Osteoblast (primary cell): ENCODE results near the gene SETD3. TPM values are rescaled to one million over a fixed set of nuclear protein-coding genes. Genes with fewer than 3 reads are reported as not detected.
"Not testable (repeated sequence)": the region's sequence is repeated elsewhere in the genome, so short reads cannot be mapped to it uniquely, and the experiment has no call there.

ENCODE experiments used
- DNase-seq: peaks from one replicate; pipeline ENCODE4 v3.0.0; 2011; ENCODE audit warnings: low spot score, mixed read lengths; ENCODE audit not compliant: insufficient read length; ENCODE audit errors: missing footprints
- H2AFZ ChIP-seq: 2 replicates; pipeline ENCODE4 v1.6.0; 2011; ENCODE audit warnings: mild to moderate bottlenecking, low read length
- H3K27ac ChIP-seq: 2 replicates; pipeline ENCODE4 v1.5.1; 2011; ENCODE audit warnings: mild to moderate bottlenecking, low read depth, low read length, moderate library complexity
- H3K27me3 ChIP-seq: 2 replicates; pipeline ENCODE4 v1.6.0; 2012; ENCODE audit warnings: mild to moderate bottlenecking, control low read depth, inconsistent platforms, low read length, moderate library complexity; ENCODE audit not compliant: insufficient read depth
- H3K36me3 ChIP-seq: 2 replicates; pipeline ENCODE4 v1.5.1; 2011; ENCODE audit warnings: mild to moderate bottlenecking, low read length, control low read depth, moderate library complexity; ENCODE audit not compliant: insufficient read depth
- H3K4me1 ChIP-seq: 2 replicates; pipeline ENCODE4 v1.5.1; 2011; ENCODE audit warnings: mild to moderate bottlenecking, low read length, control low read depth, moderate library complexity; ENCODE audit not compliant: insufficient read depth
- H3K4me2 ChIP-seq: 2 replicates; pipeline ENCODE4 v1.6.0; 2011; ENCODE audit warnings: mild to moderate bottlenecking, low read length; ENCODE audit not compliant: insufficient read depth
- H3K4me3 ChIP-seq: fragments of 200-600 bp; sonication (generic); 3 replicates; pipeline ENCODE4 v1.5.1; 2012; ENCODE audit warnings: mild to moderate bottlenecking, low read length, inconsistent platforms; ENCODE audit not compliant: insufficient read depth
- H3K79me2 ChIP-seq: 2 replicates; pipeline ENCODE4 v1.6.0; 2012; ENCODE audit warnings: mild to moderate bottlenecking, low read length, control low read depth, inconsistent platforms; ENCODE audit not compliant: insufficient read depth
- H3K9me3 ChIP-seq: 2 replicates; pipeline ENCODE4 v1.5.1; 2011; ENCODE audit warnings: low read depth, low read length, control low read depth
- H4K20me1 ChIP-seq: 2 replicates; pipeline ENCODE4 v1.6.0; 2012; ENCODE audit warnings: mild to moderate bottlenecking, low read length, control low read depth; ENCODE audit not compliant: insufficient read depth
- small RNA-seq: library from RNA; depleted of rRNA; stranded (forward); fragments of <200 nt; gene quantifications from one replicate; pipeline ENCODE3, GENCODE V24; 2012
- total RNA-seq: library from RNA; depleted of rRNA; stranded (reverse); fragments of >200 nt; gene quantifications from 2 replicates; pipeline ENCODE4 v1.2.3, GENCODE V29; 2012
- TF ChIP-seq, protein P1 (sequence below): IDR thresholded peaks from 2 replicates; pipeline ENCODE4 v1.5.1; 2011; ENCODE audit warnings: mild to moderate bottlenecking, low read depth, low read length, moderate library complexity; ENCODE audit errors: extremely low read depth

The SETD3 gene
- total RNA-seq, 1 donor = 65.1 TPM

DNA sequence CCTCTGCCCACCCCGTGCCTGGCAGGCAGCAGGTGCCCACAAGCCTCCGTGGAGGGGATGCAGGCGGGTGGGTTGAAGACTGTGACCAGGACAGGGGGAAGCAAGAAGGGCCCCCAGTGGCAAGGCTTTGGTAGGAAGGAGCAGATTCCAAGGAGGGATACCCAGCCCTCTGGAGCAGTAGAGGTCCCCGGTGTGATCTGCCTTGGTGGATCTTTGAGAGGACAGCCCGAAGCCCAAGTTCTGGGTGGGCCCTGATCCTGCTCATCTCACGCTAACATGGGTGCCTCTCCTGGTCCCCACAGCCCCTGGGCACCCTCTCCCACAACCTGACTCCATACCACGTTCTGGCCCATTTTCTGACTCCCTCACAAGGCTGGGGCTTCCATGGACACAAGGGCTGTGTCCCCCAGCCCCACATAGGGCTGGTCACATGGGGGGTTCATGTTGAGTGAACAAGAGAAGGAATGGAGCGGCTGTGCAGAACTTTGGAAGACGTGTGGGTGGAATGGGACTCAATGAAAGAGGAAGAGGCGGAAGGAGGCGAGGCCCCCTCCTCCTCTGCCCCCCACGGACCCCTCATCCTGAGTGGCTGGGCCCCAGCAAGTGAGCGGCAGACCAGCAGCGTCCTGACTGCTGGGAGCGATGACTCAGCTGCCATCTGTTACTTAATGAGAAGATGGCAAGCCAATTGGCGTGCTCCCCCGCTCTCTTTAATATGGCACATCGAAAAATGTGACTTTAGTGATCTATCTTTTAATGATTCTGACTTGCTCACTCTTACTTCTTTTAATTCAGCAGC lies 131.6 kb downstream of the SETD3 start:
- Histone ChIP-seq H3K4me2 (no peak overlapping the region), H3K27ac (no peak overlapping the region), H3K4me1 (no peaks in the 10 kb centered on the region), H3K36me3 (no peaks in the 10 kb centered on the region), H3K27me3 (peaks cover 5% of the 10 kb centered on the region), H2AFZ (no peak overlapping the region), H3K79me2 (no peaks in the 10 kb centered on the region), H3K9me3 (no peaks in the 10 kb centered on the region), H3K4me3 (no peak overlapping the region), H4K20me1 (peaks cover 3% of the 10 kb centered on the region)
- DNase-seq = no peak
- TF ChIP-seq, protein P1, sequence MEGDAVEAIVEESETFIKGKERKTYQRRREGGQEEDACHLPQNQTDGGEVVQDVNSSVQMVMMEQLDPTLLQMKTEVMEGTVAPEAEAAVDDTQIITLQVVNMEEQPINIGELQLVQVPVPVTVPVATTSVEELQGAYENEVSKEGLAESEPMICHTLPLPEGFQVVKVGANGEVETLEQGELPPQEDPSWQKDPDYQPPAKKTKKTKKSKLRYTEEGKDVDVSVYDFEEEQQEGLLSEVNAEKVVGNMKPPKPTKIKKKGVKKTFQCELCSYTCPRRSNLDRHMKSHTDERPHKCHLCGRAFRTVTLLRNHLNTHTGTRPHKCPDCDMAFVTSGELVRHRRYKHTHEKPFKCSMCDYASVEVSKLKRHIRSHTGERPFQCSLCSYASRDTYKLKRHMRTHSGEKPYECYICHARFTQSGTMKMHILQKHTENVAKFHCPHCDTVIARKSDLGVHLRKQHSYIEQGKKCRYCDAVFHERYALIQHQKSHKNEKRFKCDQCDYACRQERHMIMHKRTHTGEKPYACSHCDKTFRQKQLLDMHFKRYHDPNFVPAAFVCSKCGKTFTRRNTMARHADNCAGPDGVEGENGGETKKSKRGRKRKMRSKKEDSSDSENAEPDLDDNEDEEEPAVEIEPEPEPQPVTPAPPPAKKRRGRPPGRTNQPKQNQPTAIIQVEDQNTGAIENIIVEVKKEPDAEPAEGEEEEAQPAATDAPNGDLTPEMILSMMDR = no peak

DNA sequence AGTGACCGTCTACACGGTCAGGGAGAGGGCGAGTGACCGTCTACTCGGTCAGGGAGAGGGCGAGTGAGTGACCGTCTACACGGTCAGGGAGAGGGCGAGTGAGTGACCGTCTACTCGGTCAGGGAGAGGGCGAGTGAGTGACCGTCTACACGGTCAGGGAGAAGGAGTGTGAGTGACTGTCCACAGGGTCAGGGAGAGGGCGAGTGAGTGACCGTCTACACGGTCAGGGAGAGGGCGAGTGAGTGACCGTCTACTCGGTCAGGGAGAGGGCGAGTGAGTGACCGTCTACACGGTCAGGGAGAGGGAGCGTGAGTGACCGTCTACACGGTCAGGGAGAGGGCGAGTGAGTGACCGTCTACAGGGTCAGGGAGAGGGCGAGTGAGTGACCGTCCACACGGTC lies 132.4 kb downstream of the SETD3 start:
- H3K4me1 ChIP-seq, H2AFZ ChIP-seq, H3K36me3 ChIP-seq, H4K20me1 ChIP-seq, H3K27ac ChIP-seq, H3K4me3 ChIP-seq, H3K79me2 ChIP-seq, DNase-seq, H3K9me3 ChIP-seq, H3K27me3 ChIP-seq, H3K4me2 ChIP-seq: not testable (repeated sequence)

Small RNA genes lying within 50 kb of the gene (small RNA-seq; reads per million reads assigned to genes)
- gene RNU6-91P = not detected

Other genes with a start within 250 kb of the SETD3 start
- 0.36 and 0.88 TPM in 2 replicates for gene BCL11B, start 208.7 kb downstream of the SETD3 start, total RNA-seq
- 28.6 and 35.4 TPM in 2 replicates for gene CCNK, start 550 bp upstream of the SETD3 start, total RNA-seq
- gene CCDC85C, start 123.3 kb upstream of the SETD3 start, total RNA-seq = 3.2 and 3.6 TPM in 2 replicates
- 11.2 and 12.3 TPM in 2 replicates for gene HHIPL1, start 164.3 kb upstream of the SETD3 start, total RNA-seq
- gene CYP46A1, start 203.4 kb upstream of the SETD3 start, total RNA-seq = 0.36 and 0.59 TPM in 2 replicates